ENCODE measurements around the gene FAM161B.

Gene FAM161B

DNA sequence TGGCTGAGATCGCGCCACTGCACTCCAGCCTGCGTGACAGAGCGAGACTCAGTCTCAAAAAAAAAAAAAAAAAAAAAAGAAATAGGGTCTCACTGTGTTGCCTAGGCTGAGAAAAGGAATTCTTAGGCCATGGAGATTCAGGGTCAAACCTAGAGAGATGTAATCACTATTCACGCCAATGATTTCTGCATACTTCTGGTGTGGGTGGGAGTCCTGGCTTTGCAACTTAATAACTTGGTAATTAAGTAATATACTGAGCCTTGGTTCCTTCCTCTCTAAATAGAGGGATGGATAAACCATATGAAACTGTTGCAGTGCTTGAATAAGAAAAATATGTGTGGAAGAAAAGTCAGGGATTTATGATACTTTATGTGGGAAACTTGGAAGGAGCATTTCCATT is 60.5 kb downstream of the FAM161B start:
- CTCF ChIA-PET = no interaction called here
- POLR2A ChIA-PET = no interaction called here
- TF ChIP-seq BHLHE40 (IDR thresholded peaks at IDR 0.05; ENCODE audit: borderline replicate concordance) (no peak), ELF4 (IDR thresholded peaks at IDR 0.05) (no peak), L3MBTL2 (conservative IDR thresholded peaks at IDR 0.05) (no peak), LEF1 (IDR thresholded peaks at IDR 0.05; ENCODE audit: borderline replicate concordance) (no peak), FOXK2 (IDR thresholded peaks at IDR 0.05) (no peak), HDGF (IDR thresholded peaks at IDR 0.05; ENCODE audit: borderline replicate concordance) (no peak), FOXA1 (IDR thresholded peaks at IDR 0.05) (no peak), FOXM1 (IDR thresholded peaks at IDR 0.05; ENCODE audit: borderline replicate concordance) (no peak), SUZ12 (IDR thresholded peaks at IDR 0.05) (no peak), ZNF384 (IDR thresholded peaks at IDR 0.05) (no peak), CTBP1 (IDR thresholded peaks at IDR 0.05; ENCODE audit: borderline replicate concordance) (no peak), ARNT (IDR thresholded peaks at IDR 0.05) (no peak), NFRKB (IDR thresholded peaks at IDR 0.05) (no peak), SP1 (IDR thresholded peaks at IDR 0.05) (no peak), TARDBP (IDR thresholded peaks at IDR 0.05) (no peak)
- TF ChIP-seq, protein P1, sequence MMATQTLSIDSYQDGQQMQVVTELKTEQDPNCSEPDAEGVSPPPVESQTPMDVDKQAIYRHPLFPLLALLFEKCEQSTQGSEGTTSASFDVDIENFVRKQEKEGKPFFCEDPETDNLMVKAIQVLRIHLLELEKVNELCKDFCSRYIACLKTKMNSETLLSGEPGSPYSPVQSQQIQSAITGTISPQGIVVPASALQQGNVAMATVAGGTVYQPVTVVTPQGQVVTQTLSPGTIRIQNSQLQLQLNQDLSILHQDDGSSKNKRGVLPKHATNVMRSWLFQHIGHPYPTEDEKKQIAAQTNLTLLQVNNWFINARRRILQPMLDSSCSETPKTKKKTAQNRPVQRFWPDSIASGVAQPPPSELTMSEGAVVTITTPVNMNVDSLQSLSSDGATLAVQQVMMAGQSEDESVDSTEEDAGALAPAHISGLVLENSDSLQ (IDR thresholded peaks at IDR 0.05) = no peak
- DNase-seq (ENCODE audit: extremely low spot score) = no peak

DNA sequence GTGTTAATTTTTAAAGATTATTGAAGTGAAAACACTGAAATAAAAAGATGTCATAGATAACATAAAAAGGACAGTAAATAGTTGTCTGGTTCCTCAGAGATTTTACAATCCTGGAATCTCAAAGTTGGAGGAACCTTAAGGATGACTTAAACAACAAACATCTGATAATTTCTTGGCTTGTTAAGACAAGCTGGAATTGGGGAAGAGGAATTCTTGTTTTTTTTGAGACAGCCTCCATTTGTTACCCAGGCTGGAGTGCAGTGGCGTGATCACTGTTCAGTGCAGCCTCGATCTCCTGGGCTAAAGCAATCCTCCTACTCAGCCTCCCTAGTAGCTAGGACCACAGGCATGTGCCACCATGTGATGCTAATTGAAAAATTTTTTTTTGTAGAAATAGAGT is 60.9 kb downstream of the FAM161B start:
- DNase-seq (ENCODE audit: extremely low spot score) = no peak
- ChIA-PET POLR2A (no interaction called here), CTCF (no interaction called here)
- TF ChIP-seq FOXA1 (IDR thresholded peaks at IDR 0.05) = no peak
- TF ChIP-seq ELF4 (IDR thresholded peaks at IDR 0.05) = no peak
- TF ChIP-seq ARNT (IDR thresholded peaks at IDR 0.05) = no peak
- no peak for TF ChIP-seq CTBP1 (IDR thresholded peaks at IDR 0.05; ENCODE audit: borderline replicate concordance)
- TF ChIP-seq SUZ12 (IDR thresholded peaks at IDR 0.05) = no peak

- ChIA-PET CTCF (no interaction called here), POLR2A (no interaction called here)
Measured at GRCh38 chr14:73888460-73888725, 61.5 kb downstream of the FAM161B start.

DNA sequence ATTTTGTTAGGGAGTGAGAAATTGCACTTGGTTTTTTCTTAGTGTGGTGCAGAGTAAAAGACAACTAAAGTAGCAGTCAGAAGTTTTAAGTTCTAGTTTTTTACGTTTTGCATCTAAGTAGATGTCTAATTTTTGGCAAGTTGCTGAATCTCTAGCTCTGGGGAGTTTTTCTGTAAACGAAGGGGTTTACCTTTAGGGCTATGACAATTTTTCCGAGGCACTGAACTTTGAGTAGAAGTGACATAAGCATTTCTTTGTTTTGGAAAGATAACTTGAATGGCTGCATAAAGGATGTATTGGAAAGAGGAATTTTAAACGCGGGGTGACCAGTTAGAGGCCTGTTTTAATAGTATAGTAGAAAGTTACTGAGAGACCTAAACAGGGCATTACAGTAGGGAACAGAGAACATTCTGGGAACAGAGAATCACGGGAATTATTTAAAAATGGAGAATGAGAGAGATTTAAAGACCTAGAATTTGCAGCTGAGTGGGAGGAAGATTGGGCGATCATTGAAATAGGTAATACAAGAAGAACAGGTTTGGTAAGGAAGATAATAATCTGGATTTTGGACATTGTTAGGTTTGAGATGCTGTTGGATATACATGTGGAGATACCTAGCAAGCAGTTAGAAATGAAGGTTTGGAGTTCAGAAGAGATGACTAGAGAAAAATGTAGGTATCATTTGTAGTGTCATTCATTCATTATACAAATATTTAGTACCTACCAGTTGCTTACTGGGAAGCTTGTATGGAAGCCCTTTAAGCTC is 62.0 kb downstream of the FAM161B start:
- DNase-seq (ENCODE audit: extremely low spot score) = no peak
- no peak for TF ChIP-seq ZNF384 (IDR thresholded peaks at IDR 0.05)
- TF ChIP-seq, protein P1 (IDR thresholded peaks at IDR 0.05) = no peak
- no peak for TF ChIP-seq HDGF (IDR thresholded peaks at IDR 0.05; ENCODE audit: borderline replicate concordance)
- TF ChIP-seq FOXA1 (IDR thresholded peaks at IDR 0.05) = no peak
- TF ChIP-seq FOXK2 (IDR thresholded peaks at IDR 0.05) = no peak
- TF ChIP-seq SP1 (IDR thresholded peaks at IDR 0.05) = no peak
- no peak for TF ChIP-seq ELF4 (IDR thresholded peaks at IDR 0.05)
- CTCF ChIA-PET = no interaction called here
- POLR2A ChIA-PET = interaction anchor here (1.3 to 1.4 kb wide), 3 partner anchors 40 to 175 kb away, joined by 5 to 7 read pairs (median 5); no protein-coding TSS in a partner anchor

More at GRCh38 chr14:73888460-73888725, 61.5 kb downstream of the FAM161B start:
- no peak for DNase-seq (ENCODE audit: extremely low spot score)
- TF ChIP-seq SP1 (IDR thresholded peaks at IDR 0.05) (no peak), ARNT (IDR thresholded peaks at IDR 0.05) (no peak), L3MBTL2 (conservative IDR thresholded peaks at IDR 0.05) (no peak), SUZ12 (IDR thresholded peaks at IDR 0.05) (no peak), NFRKB (IDR thresholded peaks at IDR 0.05) (no peak), ZNF384 (IDR thresholded peaks at IDR 0.05) (no peak), HDGF (IDR thresholded peaks at IDR 0.05; ENCODE audit: borderline replicate concordance) (no peak)

DNA sequence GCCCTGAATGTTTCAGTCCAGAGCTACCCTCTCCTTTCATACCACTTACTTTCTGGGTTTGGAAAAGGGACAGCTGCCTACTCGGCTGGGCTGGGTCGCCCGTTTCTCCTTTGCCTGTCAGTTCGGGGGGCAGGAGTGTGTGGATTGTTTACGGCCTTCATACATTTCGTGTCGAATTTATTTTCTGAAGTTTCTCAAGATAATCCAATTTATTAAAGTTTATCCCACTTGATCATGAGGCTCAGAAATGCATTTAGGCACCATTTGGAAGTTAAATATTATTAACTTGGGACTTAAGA is 62.6 kb downstream of the FAM161B start:
- ChIA-PET CTCF (no interaction called here), POLR2A (interaction anchor here (1.0 to 1.8 kb wide), 14 partner anchors 9 to 175 kb away, joined by 3 to 25 read pairs (median 5); partner anchors contain the start of genes COQ6, FAM161B and PTGR2)
- TF ChIP-seq TARDBP (IDR thresholded peaks at IDR 0.05) (no peak), FOXA1 (IDR thresholded peaks at IDR 0.05) (no peak), FOXK2 (IDR thresholded peaks at IDR 0.05) (no peak), ARNT (IDR thresholded peaks at IDR 0.05) (no peak), CTBP1 (IDR thresholded peaks at IDR 0.05; ENCODE audit: borderline replicate concordance) (no peak), ZNF384 (IDR thresholded peaks at IDR 0.05) (no peak), NFRKB (IDR thresholded peaks at IDR 0.05) (no peak), FOXM1 (IDR thresholded peaks at IDR 0.05; ENCODE audit: borderline replicate concordance) (no peak), L3MBTL2 (conservative IDR thresholded peaks at IDR 0.05) (no peak)
- TF ChIP-seq, protein P1 (IDR thresholded peaks at IDR 0.05) = no peak
- no peak for DNase-seq (ENCODE audit: extremely low spot score)

DNA sequence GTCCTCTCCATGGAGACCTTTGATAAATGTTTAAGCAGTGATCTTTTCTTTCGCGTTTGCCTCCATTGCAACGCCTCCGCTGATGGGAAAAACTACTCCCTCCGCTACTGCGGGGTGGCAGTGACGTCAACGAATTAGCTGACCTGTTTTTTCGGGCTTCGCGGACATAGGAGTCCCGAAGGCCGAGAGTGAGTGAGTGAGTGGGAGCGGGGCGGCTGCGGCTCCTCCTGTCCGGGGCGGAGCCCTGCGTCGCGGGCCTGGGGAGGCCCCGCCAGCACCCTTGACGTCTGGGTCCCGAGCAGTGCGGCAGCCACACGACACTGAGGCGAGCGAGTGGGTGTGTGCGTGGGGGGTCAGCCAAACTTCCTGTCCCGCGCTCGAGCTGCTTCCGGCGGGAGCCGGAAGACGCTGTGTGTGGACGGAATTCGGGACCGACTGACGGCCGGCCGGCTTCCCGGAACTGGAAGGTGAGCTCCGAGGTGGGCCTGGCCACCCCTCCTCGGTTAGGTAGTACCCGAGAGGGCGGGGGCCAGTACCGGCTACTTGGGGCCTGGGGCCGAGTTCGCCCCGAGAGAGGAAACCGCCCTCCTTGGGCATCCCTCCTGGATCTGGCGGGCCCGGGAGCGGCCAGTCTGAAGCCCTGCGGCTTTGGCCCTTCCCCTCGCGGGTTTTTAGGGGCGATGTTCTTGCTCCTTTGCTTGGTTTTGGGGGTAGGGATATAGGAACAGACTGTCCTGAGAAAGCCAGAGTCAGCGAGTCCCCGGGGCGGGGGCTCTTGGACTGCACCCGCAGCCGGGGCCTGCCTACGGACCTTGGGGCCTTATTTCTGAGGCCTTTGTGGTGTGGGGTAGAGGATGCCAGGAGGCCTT is 63.2 kb downstream of the FAM161B start, which contains the start of gene ZNF410:
TSS of gene ZNF410 (plus strand) at position 411 of the 869 bp plus-strand sequence. CDS start 5,317 bp downstream, outside the sequence.
- ChIA-PET POLR2A (interaction anchor here (0.5 to 1.8 kb wide), 23 partner anchors 9 to 318 kb away, joined by 3 to 25 read pairs (median 4); partner anchors contain the start of genes ACOT2, COQ6, FAM161B and PTGR2), CTCF (no interaction called here)
- peak; percentile 92 for DNase-seq (ENCODE audit: extremely low spot score)
- TF ChIP-seq SP1 (IDR thresholded peaks at IDR 0.05) (no peak), LEF1 (IDR thresholded peaks at IDR 0.05; ENCODE audit: borderline replicate concordance) (no peak), ARNT (IDR thresholded peaks at IDR 0.05) (no peak), SUZ12 (IDR thresholded peaks at IDR 0.05) (no peak), FOXA1 (IDR thresholded peaks at IDR 0.05) (no peak), HDGF (IDR thresholded peaks at IDR 0.05; ENCODE audit: borderline replicate concordance) (no peak), ELF4 (IDR thresholded peaks at IDR 0.05) (peak; percentile 66), CTBP1 (IDR thresholded peaks at IDR 0.05; ENCODE audit: borderline replicate concordance) (peak; percentile 31; the same call in 1 of the 2 replicates), TARDBP (IDR thresholded peaks at IDR 0.05) (peak; percentile 61; the same call in 1 of the 2 replicates), BHLHE40 (IDR thresholded peaks at IDR 0.05; ENCODE audit: borderline replicate concordance) (no peak), NFRKB (IDR thresholded peaks at IDR 0.05) (no peak), L3MBTL2 (conservative IDR thresholded peaks at IDR 0.05) (peak; percentile 68), ZNF384 (IDR thresholded peaks at IDR 0.05) (no peak), FOXK2 (IDR thresholded peaks at IDR 0.05) (no peak)
- TF ChIP-seq, protein P1 (IDR thresholded peaks at IDR 0.05) = peak; percentile 61

All from HEK293T (cell line).